DMS53 treated with DMSO at 0.1 percent for 48 hours (cell line): Measurements from ENCODE around the gene GJA3.

Experiments
- DNase-seq: peaks from one replicate; lab custom pipeline; 2025; ENCODE audit not compliant: unreplicated experiment; lab: John Stamatoyannopoulos, UW

The GJA3 gene

GRCh38 chr13:20185366-20186056, 24.7 kb upstream of the GJA3 start:
- DNase-seq: no peak

GRCh38 chr13:20182231-20182846, 21.5 kb upstream of the GJA3 start:
- DNase-seq: peak; percentile 81

GRCh38 chr13:20181188-20181587, 20.3 kb upstream of the GJA3 start:
- DNase-seq: no peak

GRCh38 chr13:20178156-20178555, 17.3 kb upstream of the GJA3 start:
- DNase-seq: no peak

GRCh38 chr13:20177049-20177831, 16.4 kb upstream of the GJA3 start:
- DNase-seq: no peak

GRCh38 chr13:20175907-20176652, 15.2 kb upstream of the GJA3 start:
- DNase-seq: no peak

- DNase-seq: no peak
Measured at GRCh38 chr13:20175406-20175794, 14.5 kb upstream of the GJA3 start.

GRCh38 chr13:20174656-20175405, 14.0 kb upstream of the GJA3 start:
- peak; percentile 91 for DNase-seq

GRCh38 chr13:20173116-20173746, 12.4 kb upstream of the GJA3 start:
- no peak for DNase-seq

- no peak for DNase-seq
Measured at GRCh38 chr13:20171364-20171763, 10.5 kb upstream of the GJA3 start.

- DNase-seq: no peak
Measured at GRCh38 chr13:20170921-20171320, 10.1 kb upstream of the GJA3 start.

GRCh38 chr13:20168396-20168795, 7.5 kb upstream of the GJA3 start:
- DNase-seq: no peak

GRCh38 chr13:20165417-20166257, 4.8 kb upstream of the GJA3 start:
- no peak for DNase-seq

GRCh38 chr13:20161951-20162300, 1.1 kb upstream of the GJA3 start:
- DNase-seq: no peak

GRCh38 chr13:20161275-20161950, 561 bp upstream of the GJA3 start:
- DNase-seq: no peak

- DNase-seq: no peak
Measured at GRCh38 chr13:20159646-20160305, 1.1 kb downstream of the GJA3 start.

- no peak for DNase-seq
Measured at GRCh38 chr13:20157151-20157796, 3.6 kb downstream of the GJA3 start.

GRCh38 chr13:20156702-20157101, 4.2 kb downstream of the GJA3 start:
- DNase-seq: no peak
